IPS-15b (cell line): ENCODE measurements around the gene AK9.

Source experiments
- H3K27me3 ChIP-seq: one replicate; pipeline ENCODE4 v1.6.1; 2013; ENCODE audit warnings: low read length; ENCODE audit not compliant: control insufficient read depth, insufficient read depth
- H3K36me3 ChIP-seq: one replicate; pipeline ENCODE4 v1.6.1; 2013; ENCODE audit warnings: low read length; ENCODE audit not compliant: control insufficient read depth, insufficient read depth
- H3K4me1 ChIP-seq: one replicate; pipeline ENCODE4 v1.6.1; 2013; ENCODE audit warnings: mild to moderate bottlenecking, low read length; ENCODE audit not compliant: control insufficient read depth, insufficient read depth
- H3K4me3 ChIP-seq: one replicate; pipeline ENCODE4 v1.5.1; 2013; ENCODE audit warnings: low read depth, low read length
- H3K9ac ChIP-seq: one replicate; pipeline ENCODE4 v1.6.1; 2013; ENCODE audit warnings: low read depth, mild to moderate bottlenecking, low read length
- H3K9me3 ChIP-seq: one replicate; pipeline ENCODE4 v1.6.1; 2013; ENCODE audit warnings: mild to moderate bottlenecking, low read length; ENCODE audit not compliant: control insufficient read depth, insufficient read depth

Gene AK9

DNA sequence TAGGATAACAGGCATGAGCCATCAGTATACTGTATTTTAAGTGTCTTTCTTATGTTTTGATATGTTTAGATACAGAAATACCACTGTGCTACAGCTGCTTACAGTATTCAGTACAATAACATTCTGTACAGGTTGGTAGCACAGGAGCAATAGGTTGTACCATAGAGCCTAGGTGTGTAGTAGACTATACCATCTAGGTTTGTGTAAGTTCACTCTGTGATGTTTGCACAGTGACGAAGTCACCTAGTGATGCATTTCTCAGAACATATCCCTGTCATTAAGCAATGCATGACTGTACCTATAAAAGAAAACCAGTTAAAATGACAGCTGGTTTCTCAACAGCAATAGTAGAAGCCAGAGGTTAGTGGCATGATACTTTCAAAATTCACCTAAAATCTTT lies 204.9 kb downstream of the AK9 start:
- peaks cover 3% of the 10 kb centered on the region for H3K36me3 ChIP-seq

GRCh38 chr6:109485266-109485935 lies 205.6 kb downstream of the AK9 start:
- no peak overlapping the region for H3K4me3 ChIP-seq
- no peak overlapping the region for H3K9ac ChIP-seq
- H3K27me3 ChIP-seq = no peaks in the 10 kb centered on the region
- H3K9me3 ChIP-seq = no peaks in the 10 kb centered on the region
- peaks cover 14% of the 10 kb centered on the region for H3K4me1 ChIP-seq
- peaks cover 3% of the 10 kb centered on the region for H3K36me3 ChIP-seq

More for the DNA sequence above, 204.9 kb downstream of the AK9 start:
- Histone ChIP-seq H3K9ac (no peak overlapping the region), H3K4me1 (peaks cover 17% of the 10 kb centered on the region), H3K9me3 (no peaks in the 10 kb centered on the region), H3K4me3 (no peak overlapping the region), H3K27me3 (no peaks in the 10 kb centered on the region)

DNA sequence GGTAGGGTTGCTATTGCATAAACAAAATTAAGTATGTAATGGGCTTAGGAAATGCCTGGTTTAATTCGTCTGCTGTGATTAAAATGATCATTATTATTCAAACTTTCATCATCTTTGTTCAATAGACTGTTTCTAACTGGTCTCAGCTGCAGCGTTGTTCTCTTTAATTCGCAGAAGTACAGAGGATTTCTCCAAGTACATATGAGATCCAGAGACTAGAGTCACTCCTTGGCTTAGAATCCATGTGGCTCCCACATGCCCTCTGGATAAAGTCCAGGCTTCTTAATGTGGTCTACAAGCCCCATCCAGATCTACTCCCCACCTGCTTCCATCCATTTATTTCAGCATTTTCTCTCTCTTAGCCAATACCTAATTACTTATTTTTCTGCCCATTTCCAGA lies 206.9 kb downstream of the AK9 start:
- H3K4me3 ChIP-seq = peak overlapping the region; percentile 67
- peaks cover 3% of the 10 kb centered on the region for H3K36me3 ChIP-seq
- no peaks in the 10 kb centered on the region for H3K27me3 ChIP-seq
- H3K4me1 ChIP-seq = peaks cover 14% of the 10 kb centered on the region
- no peaks in the 10 kb centered on the region for H3K9me3 ChIP-seq
- no peak overlapping the region for H3K9ac ChIP-seq

- Histone ChIP-seq H3K36me3 (peaks cover 3% of the 10 kb centered on the region), H3K4me1 (peaks cover 16% of the 10 kb centered on the region), H3K27me3 (no peaks in the 10 kb centered on the region), H3K9ac (no peak overlapping the region), H3K9me3 (no peaks in the 10 kb centered on the region), H3K4me3 (peak overlapping the region; percentile 67)
These were observed 207.3 kb downstream of the AK9 start for GRCh38 chr6:109483735-109484057.

GRCh38 chr6:109482905-109483734 lies 207.9 kb downstream of the AK9 start, which contains the start of gene ZBTB24:
TSS of gene ZBTB24 (minus strand) at chr6:109483219. CDS start at chr6:109482026, 1,193 bp downstream.
- Histone ChIP-seq H3K27me3 (no peaks in the 10 kb centered on the region), H3K4me1 (peaks cover 19% of the 10 kb centered on the region), H3K4me3 (peak within 1 kb of the TSS; percentile 92), H3K9me3 (no peaks in the 10 kb centered on the region), H3K36me3 (peaks cover 3% of the 10 kb centered on the region), H3K9ac (peak within 1 kb of the TSS; percentile 78)

- H3K4me3 ChIP-seq = peak overlapping the region; percentile 6
- H3K9ac ChIP-seq = no peak overlapping the region
- H3K27me3 ChIP-seq = no peaks in the 10 kb centered on the region
- peaks cover 7% of the 10 kb centered on the region for H3K36me3 ChIP-seq
- peaks cover 24% of the 10 kb centered on the region for H3K4me1 ChIP-seq
- no peaks in the 10 kb centered on the region for H3K9me3 ChIP-seq
These were observed 210.0 kb downstream of the AK9 start for GRCh38 chr6:109480993-109481480.

DNA sequence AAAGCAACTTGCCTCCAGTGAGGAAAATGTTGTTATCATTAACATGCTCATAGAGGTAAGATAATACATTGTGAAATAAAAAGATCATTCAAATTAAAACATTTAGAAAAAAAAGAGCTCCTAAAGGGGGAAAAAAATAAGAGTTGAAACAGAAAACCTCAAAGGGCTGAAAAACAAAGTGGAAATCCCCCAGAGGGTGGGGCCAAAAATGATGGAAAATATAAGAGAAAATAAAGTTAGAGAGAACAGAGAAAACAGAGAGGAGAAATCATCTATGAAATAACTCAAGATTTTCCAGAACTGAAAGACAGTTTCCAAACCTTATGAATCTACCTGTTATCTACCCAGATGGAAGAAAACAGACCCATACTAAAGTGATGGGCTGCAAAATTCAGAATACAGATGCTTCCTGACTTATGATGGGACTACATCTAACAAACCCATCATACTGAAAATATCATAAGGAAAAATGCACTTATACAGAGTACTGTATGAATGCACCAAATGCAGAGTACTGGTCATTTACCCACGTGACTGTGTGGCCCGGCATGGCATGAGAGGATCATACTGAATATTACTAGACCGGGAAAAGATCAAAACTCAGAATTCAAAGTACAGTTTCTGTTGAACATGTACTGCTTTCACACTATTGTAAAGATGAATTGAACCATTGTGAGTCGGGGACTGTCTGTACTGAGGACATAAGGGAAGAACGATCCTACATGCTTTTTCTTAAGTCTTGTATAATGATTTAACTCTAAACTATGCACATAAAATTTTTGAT lies 212.0 kb downstream of the AK9 start:
- H3K27me3 ChIP-seq = no peaks in the 10 kb centered on the region
- H3K4me1 ChIP-seq = peaks cover 20% of the 10 kb centered on the region
- peak overlapping the region; percentile 36 for H3K4me3 ChIP-seq
- no peaks in the 10 kb centered on the region for H3K9me3 ChIP-seq
- H3K9ac ChIP-seq = no peak overlapping the region
- H3K36me3 ChIP-seq = peaks cover 24% of the 10 kb centered on the region

GRCh38 chr6:109478222-109478805 lies 212.7 kb downstream of the AK9 start:
- no peaks in the 10 kb centered on the region for H3K27me3 ChIP-seq
- H3K36me3 ChIP-seq = peaks cover 32% of the 10 kb centered on the region
- no peaks in the 10 kb centered on the region for H3K9me3 ChIP-seq
- peaks cover 15% of the 10 kb centered on the region for H3K4me1 ChIP-seq
- peak overlapping the region; percentile 36 for H3K4me3 ChIP-seq
- no peak overlapping the region for H3K9ac ChIP-seq

- Histone ChIP-seq H3K4me3 (peak overlapping the region; percentile 36), H3K9ac (peak overlapping the region; percentile 8), H3K4me1 (peaks cover 15% of the 10 kb centered on the region)
These were observed 213.3 kb downstream of the AK9 start for GRCh38 chr6:109477725-109478124.

GRCh38 chr6:109477184-109477583 lies 213.8 kb downstream of the AK9 start:
- Histone ChIP-seq H3K4me1 (peaks cover 15% of the 10 kb centered on the region), H3K4me3 (peak overlapping the region; percentile 36), H3K36me3 (peaks cover 42% of the 10 kb centered on the region), H3K9me3 (no peaks in the 10 kb centered on the region), H3K9ac (no peak overlapping the region), H3K27me3 (no peaks in the 10 kb centered on the region)

More at GRCh38 chr6:109477725-109478124, 213.3 kb downstream of the AK9 start:
- H3K36me3 ChIP-seq = peaks cover 37% of the 10 kb centered on the region
- H3K9me3 ChIP-seq = no peaks in the 10 kb centered on the region
- H3K27me3 ChIP-seq = no peaks in the 10 kb centered on the region

GRCh38 chr6:109475625-109476024 lies 215.4 kb downstream of the AK9 start:
- peaks cover 54% of the 10 kb centered on the region for H3K36me3 ChIP-seq
- peaks cover 10% of the 10 kb centered on the region for H3K4me1 ChIP-seq

More at GRCh38 chr6:109475625-109476024, 215.4 kb downstream of the AK9 start:
- Histone ChIP-seq H3K4me3 (no peak overlapping the region), H3K9ac (no peak overlapping the region), H3K9me3 (no peaks in the 10 kb centered on the region), H3K27me3 (no peaks in the 10 kb centered on the region)
